Urinary bladder (tissue), 4 donors: ENCODE measurements around the gene ATOH8. TPM values are rescaled to one million over a fixed set of nuclear protein-coding genes. Genes with fewer than 3 reads are reported as not detected.

Source experiments
- DNase-seq: peaks from one replicate; pipeline ENCODE4 v3.0.0-alpha.2; 2015; ENCODE audit errors: extremely low spot score
- H3K27ac ChIP-seq: one replicate; pipeline ENCODE4 v1.5.1; 2013; ENCODE audit warnings: low read depth, mild to moderate bottlenecking, moderate library complexity
- H3K36me3 ChIP-seq: one replicate; pipeline ENCODE4 v1.6.1; 2013; ENCODE audit warnings: mild to moderate bottlenecking, moderate library complexity; ENCODE audit not compliant: insufficient read depth
- H3K4me1 ChIP-seq: one replicate; pipeline ENCODE4 v1.6.1; 2013; ENCODE audit warnings: mild to moderate bottlenecking, moderate library complexity; ENCODE audit not compliant: insufficient read depth
- H3K4me3 ChIP-seq: one replicate; pipeline ENCODE4 v1.5.1; 2013; ENCODE audit warnings: low read depth, low read length
- WGBS: extraction: QIAGEN DNeasy Blood & Tissue Kit; methylation state at CpG from one replicate; pipeline ENCODE4 v1.1.7; 2013; 5-methylcytosine and 5-hydroxymethylcytosine counted together
- polyA plus RNA-seq: library from polyadenylated mRNA; stranded (reverse); fragments of 200-250 nt; gene quantifications from one replicate; pipeline ENCODE4 v1.2.3, GENCODE V29; 2013
- total RNA-seq: library from RNA; depleted of rRNA; stranded (reverse); fragments of >200 nt; gene quantifications from one replicate; pipeline ENCODE4 v1.2.3, GENCODE V29; 2014
- donor health status: healthy with polysubstance abuse.
- donor health status: healthy.

Gene ATOH8
- total and polyA plus RNA-seq, 2 donors = 18.3 to 49.2 TPM

DNA sequence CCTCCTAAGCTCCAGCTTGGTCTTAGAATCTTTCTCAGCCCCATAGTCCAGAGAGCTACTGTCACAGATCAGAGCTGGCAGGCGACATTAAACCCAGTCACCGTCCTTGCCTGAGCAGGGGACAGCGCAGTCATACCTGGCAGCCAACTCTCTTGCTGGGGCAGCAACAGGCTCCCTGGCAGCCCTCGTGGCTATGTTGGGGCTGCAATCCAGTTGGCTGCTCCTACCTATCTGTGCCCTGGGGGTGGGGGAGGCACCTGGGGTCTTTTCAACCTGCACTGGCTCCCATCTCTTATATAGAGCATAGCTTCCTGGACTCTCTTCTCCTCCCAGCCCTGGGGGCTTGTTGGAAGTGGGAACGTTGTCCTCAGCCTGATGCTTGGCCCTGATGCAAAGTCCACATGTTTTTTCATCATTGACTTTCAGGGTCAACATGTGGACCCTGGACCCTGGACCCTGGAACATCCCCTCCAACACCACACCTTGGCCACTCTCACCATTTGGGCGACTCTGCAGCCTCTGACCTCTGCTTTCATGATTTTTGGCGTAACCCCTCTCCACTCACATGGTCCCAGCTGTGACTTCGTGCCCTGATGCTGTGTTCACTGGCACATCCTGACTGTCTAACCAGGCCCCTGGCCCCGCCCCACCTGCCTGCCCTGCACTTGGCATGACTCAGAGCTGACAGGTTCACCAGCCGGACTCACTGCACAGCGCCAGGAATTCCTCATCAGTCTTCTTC is 45.6 kb downstream of the ATOH8 start:
- H3K4me1 ChIP-seq = peaks cover 2% of the 10 kb centered on the region
- H3K36me3 ChIP-seq = no peaks in the 10 kb centered on the region
- no peak for DNase-seq
- 81% methylated on average over 11 of the region's 11 CpGs for WGBS
- no peak overlapping the region for H3K4me3 ChIP-seq
- H3K27ac ChIP-seq = no peak overlapping the region

DNA sequence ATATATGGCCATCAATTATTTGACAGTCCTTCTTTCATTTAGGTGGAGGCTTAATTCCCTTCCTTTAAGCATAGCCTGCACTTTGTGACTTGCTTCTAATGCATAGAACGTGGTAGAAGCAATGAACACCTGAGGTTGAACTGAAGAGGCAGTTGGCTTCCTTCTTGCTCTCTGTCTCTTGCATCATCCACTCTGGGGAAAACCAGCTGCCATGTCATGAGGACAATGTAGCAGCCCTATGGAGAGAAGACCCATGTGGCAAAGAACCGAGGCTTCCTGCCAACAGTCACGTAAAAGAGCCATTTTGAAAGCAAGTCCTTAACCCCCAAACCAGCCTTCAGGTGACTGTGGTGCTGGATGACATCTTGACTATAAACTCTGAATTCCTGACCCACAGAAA is 46.8 kb downstream of the ATOH8 start:
- H3K36me3 ChIP-seq = no peaks in the 10 kb centered on the region
- no peak overlapping the region for H3K27ac ChIP-seq
- WGBS = 95% methylated on average over 3 of the region's 3 CpGs
- no peak overlapping the region for H3K4me3 ChIP-seq
- DNase-seq = no peak
- no peaks in the 10 kb centered on the region for H3K4me1 ChIP-seq

DNA sequence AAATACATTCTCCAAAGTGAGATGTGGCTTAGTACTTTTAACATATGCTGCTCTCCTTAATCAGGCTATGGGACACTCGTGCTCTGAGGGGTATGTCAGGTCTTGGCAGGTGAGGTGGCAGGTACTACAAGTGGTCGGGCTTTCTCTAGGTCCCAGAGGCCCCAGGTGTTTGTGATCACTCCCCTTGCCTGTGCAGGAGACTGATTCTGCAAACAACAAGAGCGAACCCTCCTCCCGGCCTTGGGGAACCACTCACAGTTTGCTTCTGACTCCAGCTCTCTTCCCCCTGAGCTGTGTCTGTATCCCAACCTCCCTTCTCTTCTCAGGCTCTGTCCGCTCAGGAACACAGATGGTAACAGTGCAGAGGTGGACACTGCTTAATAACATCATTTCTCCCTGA is 48.1 kb downstream of the ATOH8 start:
- no peak for DNase-seq
- WGBS = 94% methylated on average over 5 of the region's 5 CpGs
- Histone ChIP-seq H3K36me3 (no peaks in the 10 kb centered on the region), H3K4me1 (no peaks in the 10 kb centered on the region), H3K4me3 (no peak overlapping the region), H3K27ac (no peak overlapping the region)

DNA sequence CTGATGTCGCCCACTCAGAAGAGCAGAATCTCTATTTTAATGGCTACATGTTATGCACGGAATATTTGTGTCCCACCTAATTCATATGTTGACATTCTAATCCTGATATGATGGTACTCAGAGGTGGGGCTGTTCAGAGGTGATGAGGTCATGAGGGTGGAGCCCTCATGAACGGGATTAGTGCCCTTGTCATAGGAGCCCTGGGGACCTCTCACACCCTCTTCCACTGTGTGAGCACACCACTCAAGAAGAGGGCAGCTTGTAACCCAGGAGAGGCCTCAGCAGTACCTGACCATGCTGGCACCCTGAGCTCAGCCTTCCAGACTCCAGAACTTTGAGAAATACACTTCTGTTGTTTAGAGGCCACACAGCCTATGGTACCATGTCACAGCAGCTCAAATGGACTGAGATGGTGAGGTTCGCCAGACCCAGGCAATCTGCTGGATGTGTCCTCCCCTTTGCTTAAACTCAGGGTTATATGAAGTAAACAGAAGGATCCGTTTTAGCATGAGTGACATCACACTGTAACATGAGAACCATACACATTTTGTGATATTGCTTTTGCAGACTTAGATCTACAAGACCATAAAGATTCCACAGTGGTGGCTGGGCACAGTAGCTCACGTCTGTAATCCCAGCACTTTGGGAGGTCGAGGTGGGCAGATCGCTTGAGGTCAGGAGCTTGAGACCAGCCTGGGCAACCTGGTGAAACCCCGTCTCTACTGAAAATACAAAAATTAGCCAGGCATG is 48.7 kb downstream of the ATOH8 start:
- H3K27ac ChIP-seq = no peak overlapping the region
- 73% methylated on average over 9 of the region's 9 CpGs for WGBS
- no peak for DNase-seq
- no peaks in the 10 kb centered on the region for H3K36me3 ChIP-seq
- no peaks in the 10 kb centered on the region for H3K4me1 ChIP-seq
- H3K4me3 ChIP-seq = no peak overlapping the region

DNA sequence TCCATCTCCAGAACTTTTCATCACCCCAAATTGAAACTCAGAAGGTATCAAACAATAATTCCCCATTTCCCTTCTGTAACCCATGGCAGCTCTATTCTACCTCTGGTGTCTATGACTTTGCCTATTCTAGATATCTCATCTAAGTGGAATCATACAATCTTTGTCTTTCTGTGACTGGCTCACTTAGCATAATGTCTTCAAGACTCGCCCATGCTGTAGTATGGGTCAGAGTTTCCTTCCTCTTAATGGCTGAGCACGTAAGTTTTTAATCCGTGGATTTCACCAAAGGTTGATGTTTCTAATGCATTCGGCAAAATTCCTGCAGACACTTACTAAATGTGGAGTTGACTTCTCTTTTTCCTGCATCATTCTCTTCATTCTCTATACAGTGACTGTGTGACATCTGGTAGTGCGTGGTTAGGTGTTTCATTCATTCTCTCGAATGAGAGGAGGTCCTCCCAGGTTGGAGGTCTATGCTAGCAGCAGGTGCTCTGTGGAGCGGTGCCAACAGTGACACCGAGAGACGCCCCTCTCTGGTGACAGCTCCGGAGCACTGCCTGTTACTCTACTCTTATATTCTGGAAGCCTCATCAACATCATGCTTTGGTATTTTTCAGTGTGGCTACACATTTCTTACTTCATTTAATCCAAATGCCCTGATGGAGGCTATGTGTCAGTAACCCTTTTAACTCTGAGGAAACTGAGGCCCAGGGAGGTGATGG is 50.1 kb downstream of the ATOH8 start:
- no peak for DNase-seq
- Histone ChIP-seq H3K4me1 (no peaks in the 10 kb centered on the region), H3K27ac (no peak overlapping the region), H3K36me3 (no peaks in the 10 kb centered on the region), H3K4me3 (no peak overlapping the region)
- 82% methylated on average over 10 of the region's 10 CpGs for WGBS

DNA sequence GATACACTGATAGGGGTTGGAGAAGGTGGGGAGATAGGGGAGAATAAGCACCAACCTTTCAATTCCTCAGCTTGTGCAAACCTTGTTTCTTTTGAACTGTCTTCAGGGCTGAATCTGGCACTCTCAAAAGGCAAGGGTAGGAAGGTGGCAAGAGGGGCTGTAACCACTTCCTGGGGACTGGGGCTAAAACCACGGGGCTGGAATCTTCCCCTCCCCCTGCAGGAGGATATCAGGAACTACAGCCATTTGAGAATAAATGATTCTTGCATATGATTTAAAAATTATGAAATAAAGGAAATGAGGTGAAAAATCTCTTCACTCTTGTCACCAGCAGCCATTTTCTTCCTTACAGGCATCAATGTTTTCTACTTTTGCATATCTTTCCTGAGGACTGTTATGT is 50.8 kb downstream of the ATOH8 start:
- Histone ChIP-seq H3K4me3 (no peak overlapping the region), H3K4me1 (no peaks in the 10 kb centered on the region), H3K36me3 (no peaks in the 10 kb centered on the region), H3K27ac (no peak overlapping the region)
- no peak for DNase-seq
- WGBS = 0% methylated on average over 1 of the region's 1 CpG

DNA sequence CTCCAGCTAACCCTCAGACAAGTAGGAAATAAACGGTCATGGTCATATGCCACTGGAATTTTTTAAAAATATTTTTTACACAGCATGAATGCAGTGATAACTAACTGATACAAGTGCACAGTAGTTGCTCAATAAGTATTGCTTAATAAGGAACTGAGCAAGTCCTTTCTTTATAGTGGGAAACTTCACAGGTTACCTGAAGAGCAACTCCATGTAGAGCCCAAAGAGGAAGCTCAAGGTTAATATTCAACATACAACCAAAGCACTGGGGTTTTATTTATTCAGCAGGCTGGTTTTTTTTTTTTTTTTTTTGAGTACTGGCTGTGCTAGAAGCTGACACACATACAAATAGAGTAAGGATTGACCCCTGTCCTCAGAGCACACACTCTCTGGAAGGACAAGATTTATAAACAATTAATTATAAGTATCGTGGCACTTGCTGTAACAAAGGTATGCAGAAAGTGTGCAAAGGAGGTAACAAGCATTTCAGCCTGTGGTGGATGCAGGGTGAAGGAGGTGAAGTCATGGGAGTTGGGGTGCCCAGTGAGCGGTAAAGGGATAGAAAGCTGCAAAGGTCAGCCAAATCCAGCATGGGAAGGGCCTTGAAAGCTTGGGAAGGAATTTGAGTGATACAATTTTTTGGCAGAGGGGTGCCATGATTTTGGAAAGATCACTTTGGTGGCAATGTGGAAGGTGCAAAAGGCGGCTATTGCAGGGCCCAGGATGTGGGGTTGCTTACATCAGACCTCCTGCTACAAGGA is 52.7 kb downstream of the ATOH8 start:
- no peak overlapping the region for H3K27ac ChIP-seq
- H3K36me3 ChIP-seq = no peaks in the 10 kb centered on the region
- H3K4me3 ChIP-seq = no peak overlapping the region
- no peaks in the 10 kb centered on the region for H3K4me1 ChIP-seq
- no peak for DNase-seq
- WGBS = 91% methylated on average over 4 of the region's 4 CpGs

DNA sequence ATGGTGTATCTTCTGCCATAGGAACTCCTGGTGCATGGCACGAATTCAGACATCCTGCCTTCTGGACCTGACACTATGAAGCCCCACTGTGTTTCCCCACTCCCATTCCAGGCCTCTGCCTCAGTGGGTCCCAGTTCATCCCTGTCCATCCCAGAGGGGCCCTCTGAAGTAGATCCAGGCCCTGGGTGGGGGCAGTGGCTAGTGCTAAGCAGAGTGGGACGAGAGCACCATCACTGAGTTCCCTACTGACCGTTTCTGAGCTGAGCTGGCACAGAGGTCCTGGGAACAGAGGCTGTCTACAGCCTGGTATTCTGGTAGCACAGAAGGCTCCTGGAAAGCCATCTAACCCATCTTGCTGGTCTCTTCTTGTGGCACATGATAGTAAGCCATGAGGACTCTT is 54.0 kb downstream of the ATOH8 start:
- Histone ChIP-seq H3K4me1 (no peaks in the 10 kb centered on the region), H3K4me3 (no peak overlapping the region), H3K27ac (no peak overlapping the region), H3K36me3 (no peaks in the 10 kb centered on the region)
- no peak for DNase-seq
- WGBS = 94% methylated on average over 3 of the region's 3 CpGs

DNA sequence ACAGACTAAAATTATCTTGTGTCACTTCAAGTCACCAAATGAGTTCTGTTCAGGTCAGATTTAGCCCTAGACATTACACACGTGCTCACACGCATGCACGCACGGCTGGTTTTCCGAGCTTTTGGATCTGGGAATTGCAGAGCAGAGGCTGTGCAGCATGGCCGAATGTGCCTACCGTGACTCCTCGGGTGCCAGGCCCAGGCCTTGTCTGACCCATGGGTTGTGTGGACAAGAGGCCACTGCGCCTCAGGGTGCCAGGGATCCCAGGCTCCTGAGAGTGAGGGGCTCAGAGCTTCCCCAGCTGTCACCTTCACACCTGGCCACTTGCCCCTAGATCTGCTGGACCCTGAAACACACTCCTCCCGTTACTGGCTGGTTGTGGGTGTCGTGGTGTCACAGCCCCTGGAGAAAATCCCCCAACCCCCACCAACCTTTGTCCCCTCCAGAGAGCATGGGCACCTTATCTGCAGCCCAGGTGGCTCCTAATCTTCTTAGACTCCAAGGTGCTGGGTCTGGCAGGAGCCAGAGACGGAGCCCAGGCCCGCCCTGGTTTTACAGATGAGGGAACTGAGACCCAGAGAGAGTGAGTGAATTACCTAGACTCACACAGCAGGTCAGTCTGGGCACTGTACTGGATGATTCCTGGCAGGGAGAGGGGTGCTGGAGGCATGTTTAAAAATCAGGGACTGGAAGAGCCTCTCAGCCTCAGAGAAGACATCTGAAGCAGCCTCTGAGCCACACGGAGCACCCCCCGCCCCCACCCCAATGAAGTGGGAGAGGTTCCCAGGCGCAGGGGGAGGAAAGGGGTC is 56.8 kb downstream of the ATOH8 start:
- DNase-seq = no peak

DNA sequence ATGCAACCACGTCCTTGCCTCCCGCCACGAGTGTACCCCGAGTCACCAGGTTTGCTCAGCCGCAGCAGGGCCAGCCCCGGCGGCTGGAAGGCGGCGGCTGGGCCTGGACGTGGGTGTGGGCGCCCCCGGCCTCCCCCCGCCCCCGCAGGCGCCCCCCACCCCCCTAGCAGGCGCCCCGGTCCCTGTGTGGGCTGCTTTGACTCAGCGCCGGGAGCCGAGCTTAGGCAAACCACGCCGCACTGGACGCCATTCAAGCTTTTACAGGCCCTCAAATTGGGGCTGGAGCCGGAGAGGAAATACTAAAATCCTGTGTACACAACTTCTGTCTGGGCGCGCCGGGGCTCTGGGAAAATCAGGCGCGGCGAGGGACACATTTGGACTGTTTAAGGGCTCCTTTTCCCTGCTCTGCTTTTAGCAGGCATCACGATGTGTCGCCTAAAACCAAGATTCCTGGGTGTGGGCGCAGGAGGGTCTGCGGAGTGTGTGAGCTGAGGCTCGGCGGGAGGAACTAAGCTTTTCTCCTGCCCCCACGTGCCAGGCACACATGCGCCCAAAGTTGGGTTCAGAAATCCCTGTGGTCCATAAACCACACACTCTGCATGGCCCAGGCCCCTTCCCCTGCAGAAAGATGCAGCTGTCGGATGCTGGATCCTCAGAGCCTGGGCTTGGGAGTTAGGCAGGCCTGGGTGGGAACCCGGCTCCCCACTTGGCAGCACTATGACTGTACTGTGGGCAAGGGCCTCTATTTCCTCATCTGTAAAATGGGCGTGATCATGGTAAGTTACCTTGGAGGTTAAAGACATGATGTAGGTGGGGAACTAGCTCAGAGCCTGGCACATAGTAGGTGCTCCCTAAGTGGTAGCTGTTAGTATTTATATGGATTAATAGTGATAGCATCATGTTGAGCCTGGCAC is 57.6 kb downstream of the ATOH8 start:
- H3K4me3 ChIP-seq = no peak overlapping the region
- H3K4me1 ChIP-seq = no peaks in the 10 kb centered on the region
- DNase-seq = peak; percentile 64
- H3K36me3 ChIP-seq = no peaks in the 10 kb centered on the region
- WGBS = 26% methylated on average over 41 of the region's 41 CpGs
- H3K27ac ChIP-seq = peak overlapping the region; percentile 30

More for the DNA sequence above, 56.8 kb downstream of the ATOH8 start:
- H3K4me3 ChIP-seq = no peak overlapping the region
- H3K36me3 ChIP-seq = no peaks in the 10 kb centered on the region
- no peak overlapping the region for H3K27ac ChIP-seq
- 65% methylated on average over 16 of the region's 16 CpGs for WGBS
- H3K4me1 ChIP-seq = no peaks in the 10 kb centered on the region

DNA sequence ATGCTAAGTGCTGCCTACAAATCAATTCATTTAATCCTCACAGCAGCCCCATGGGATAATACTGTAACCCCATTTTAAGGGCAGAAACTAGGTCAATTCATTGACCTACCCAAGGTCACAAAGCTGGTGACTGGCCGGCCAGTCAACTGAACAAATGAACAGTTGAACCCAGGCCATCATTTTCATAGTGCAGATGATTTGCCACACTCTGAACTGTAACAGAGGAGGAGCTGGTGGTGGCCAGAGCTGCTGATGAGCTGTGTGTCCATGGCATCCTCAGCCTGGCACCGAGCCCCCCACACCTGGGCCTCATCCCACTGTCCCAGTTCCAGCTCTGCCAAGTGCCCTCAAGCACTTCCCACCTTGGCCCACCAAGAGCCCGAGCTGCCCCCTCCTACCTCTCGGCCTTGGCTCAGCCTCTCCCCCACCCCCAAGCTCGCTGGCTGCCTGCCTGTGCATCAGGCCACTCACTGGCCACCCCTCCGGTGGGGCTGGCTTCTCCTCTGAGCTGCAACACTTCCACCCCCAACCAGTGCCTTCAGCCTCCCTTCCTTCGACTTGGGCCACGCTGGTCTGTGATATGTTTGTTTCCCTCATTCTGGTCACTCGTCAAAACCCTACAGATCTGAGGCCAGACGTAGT is 58.4 kb downstream of the ATOH8 start:
- H3K27ac ChIP-seq = no peak overlapping the region
- 85% methylated on average over 10 of the region's 10 CpGs for WGBS
- DNase-seq = no peak
- H3K4me1 ChIP-seq = no peaks in the 10 kb centered on the region
- H3K4me3 ChIP-seq = no peak overlapping the region
- no peaks in the 10 kb centered on the region for H3K36me3 ChIP-seq
